ENCODE results near the gene CHURC1. TPM values are rescaled to one million over a fixed set of nuclear protein-coding genes. Genes with fewer than 3 reads are reported as not detected.

CHURC1 gene
- total RNA-seq, 4 donors from 2014 or later, result 28.9 to 74.7 (median 56.0) TPM

GRCh38 chr14:64937171-64937820 is 23.0 kb downstream of the CHURC1 start:
- Histone ChIP-seq H3K9me3 (no peaks in the 10 kb centered on the region), H3K27me3 (no peaks in the 10 kb centered on the region), H3K4me3 (no peak overlapping the region), H3K4me1 (peaks cover 4 to 66% (median 7%) of the 10 kb centered on the region in 3 donors), H3K27ac (no peak overlapping the region), H3K36me3 (peaks cover 0 to 78% (median 3%) of the 10 kb centered on the region in 3 donors)
- no peak for DNase-seq
- TF ChIP-seq POLR2A (IDR thresholded peaks at IDR 0.05) (no peak), CTCF (IDR thresholded peaks at IDR 0.05) (no peak)
- intact Hi-C loops (cut with DNase I), result no loop called here
- WGBS, 2 donors, result no CpG with 5 or more reads among the region's 1 CpG

GRCh38 chr14:64937821-64938193 is 23.6 kb downstream of the CHURC1 start:
- H3K27me3 ChIP-seq, result no peaks in the 10 kb centered on the region
- peaks cover 4 to 71% (median 7%) of the 10 kb centered on the region in 3 donors for H3K4me1 ChIP-seq
- H3K36me3 ChIP-seq, result peaks cover 0 to 73% (median 2%) of the 10 kb centered on the region in 3 donors
- H3K4me3 ChIP-seq, result no peak overlapping the region
- no peak for DNase-seq
- no peaks in the 10 kb centered on the region for H3K9me3 ChIP-seq
- no peak overlapping the region for H3K27ac ChIP-seq
- intact Hi-C loops (cut with DNase I), result no loop called here
- TF ChIP-seq POLR2A (IDR thresholded peaks at IDR 0.05), result no peak
- peak in 3 of 6 experiments; percentile 16 to 33 (median 33) for TF ChIP-seq CTCF (IDR thresholded peaks at IDR 0.05)
- WGBS, 2 donors, result 80 to 100% methylated on average over 1 of the region's 1 CpG

GRCh38 chr14:64938972-64939816 is 24.9 kb downstream of the CHURC1 start:
- H3K4me1 ChIP-seq, result peaks cover 13 to 85% (median 19%) of the 10 kb centered on the region in 3 donors
- H3K27ac ChIP-seq, result no peak overlapping the region
- TF ChIP-seq CTCF (IDR thresholded peaks at IDR 0.05) (no peak), POLR2A (IDR thresholded peaks at IDR 0.05) (no peak)
- intact Hi-C loops (cut with DNase I), result no loop called here
- no peak for DNase-seq
- peaks cover 0 to 59% (median 2%) of the 10 kb centered on the region in 3 donors for H3K36me3 ChIP-seq
- no peak overlapping the region for H3K4me3 ChIP-seq
- no peaks in the 10 kb centered on the region for H3K9me3 ChIP-seq
- WGBS, 2 donors, result 87 to 91% methylated on average over 15 to 16 of the region's 17 CpGs
- no peaks in the 10 kb centered on the region for H3K27me3 ChIP-seq

GRCh38 chr14:64939817-64940190 is 25.5 kb downstream of the CHURC1 start:
- Histone ChIP-seq H3K9me3 (no peaks in the 10 kb centered on the region), H3K4me3 (no peak overlapping the region), H3K27ac (peak overlapping the region in 2 of 4 donors; percentile 87 to 89), H3K36me3 (peaks cover 0 to 53% (median 2%) of the 10 kb centered on the region in 3 donors), H3K27me3 (no peaks in the 10 kb centered on the region), H3K4me1 (peaks cover 13 to 87% (median 20%) of the 10 kb centered on the region in 3 donors)
- WGBS, 2 donors, result 79 to 85% methylated on average over 3 of the region's 3 CpGs
- no peak for DNase-seq
- intact Hi-C loops (cut with DNase I), result no loop called here
- TF ChIP-seq CTCF (IDR thresholded peaks at IDR 0.05) (no peak), POLR2A (IDR thresholded peaks at IDR 0.05) (no peak)
